Kidney (tissue), 14 donors: ENCODE measurements around the gene STX3. TPM values are rescaled to one million over a fixed set of nuclear protein-coding genes. Genes with fewer than 3 reads are reported as not detected.

Source experiments
- DNase-seq, 5 donors: peaks; one replicate each; pipeline ENCODE4 v3.0.0-alpha.2; 2013 to 2020
- FAIRE-seq: peaks from 2 replicates; lab custom pipeline; 2012; peaks lifted over from hg19 to GRCh38; lab: Jason Lieb, UNC
- H3K27ac ChIP-seq, 2 donors: one replicate each; pipeline ENCODE4 v1.7.0; 2013; ENCODE audit warnings: low read depth in 2 of 2, low read length in 2 of 2, inconsistent platforms in 1 of 2
- H3K27me3 ChIP-seq: one replicate; pipeline ENCODE4 v1.7.1; 2013; ENCODE audit warnings: low read length, inconsistent platforms; ENCODE audit not compliant: control insufficient read depth, insufficient read depth
- H3K36me3 ChIP-seq, 3 donors: one replicate each; pipeline versions ENCODE4 v1.7.0 to v1.7.1; 2013; ENCODE audit warnings: low read length in 3 of 3, control low read depth in 1 of 3, inconsistent platforms in 1 of 3; ENCODE audit not compliant: insufficient read depth in 3 of 3, control insufficient read depth in 2 of 3
- H3K4me1 ChIP-seq, 3 donors: one replicate each; pipeline versions ENCODE4 v1.7.0 to v1.7.1; 2013; ENCODE audit warnings: low read length in 3 of 3, inconsistent platforms in 1 of 3, low read depth in 1 of 3; ENCODE audit not compliant: control insufficient read depth in 2 of 3, insufficient read depth in 2 of 3
- H3K4me3 ChIP-seq, 3 donors: one replicate each; pipeline versions ENCODE4 v1.7.0 to v1.8.1; 2013; ENCODE audit warnings: low read length in 3 of 3, control low read depth in 1 of 3, inconsistent platforms in 1 of 3
- H3K9ac ChIP-seq, 3 donors: one replicate each; pipeline versions ENCODE4 v1.7.0 to v1.7.1; 2013; ENCODE audit warnings: low read length in 3 of 3, control low read depth in 1 of 3, inconsistent platforms in 1 of 3
- H3K9me3 ChIP-seq, 3 donors: one replicate each; pipeline versions ENCODE4 v1.7.0 to v1.7.1; 2013; ENCODE audit warnings: low read length in 3 of 3, control low read depth in 1 of 3, inconsistent platforms in 1 of 3; ENCODE audit not compliant: control insufficient read depth in 2 of 3, insufficient read depth in 1 of 3
- intact Hi-C: fragments of 100-400 bp; cut with DNase I; formaldehyde crosslinking; loops from one replicate; pipeline ENCODE4 v1.11.1; 2022
- polyA plus RNA-seq: library from polyadenylated mRNA; stranded (reverse); fragments of 350-450 nt; fragmentation: Illumina TruSeq; extraction: RNeasy Lipid Tissue Mini Kit (QIAGEN cat#74804); gene quantifications from one replicate; pipeline ENCODE4 v1.2.3, GENCODE V29; 2014; ENCODE audit warnings: low read depth, low replicate concordance; ENCODE audit not compliant: insufficient read depth
- total RNA-seq: library from RNA; stranded (reverse); fragmentation: NEBNext Ultra II Directional; extraction: Animal tissue kit (Norgen Biotek cat#: 25700); gene quantifications from one replicate; pipeline ENCODE4 v1.2.1, GENCODE V29; 2021
- TF ChIP-seq, protein P1 (sequence below): IDR thresholded peaks from 3 replicates; pipeline ENCODE4 v1.5.1; 2012; ENCODE audit warnings: mild to moderate bottlenecking, moderate library complexity, borderline replicate concordance; ENCODE audit not compliant: insufficient read depth; ENCODE audit errors: extremely low read depth
- donor health status: control.
- donor health status: control.
- donor health status: control.
- donor health status: control.
- donor health status: control.
- donor health status: DM: yes; HTN: yes; CAD: no.
- donor health status: Normal renal cell carcinoma (clear cell type).

The STX3 gene
- total and polyA plus RNA-seq, 2 donors from 2014 or later: 43.2 to 57.2 TPM

DNA sequence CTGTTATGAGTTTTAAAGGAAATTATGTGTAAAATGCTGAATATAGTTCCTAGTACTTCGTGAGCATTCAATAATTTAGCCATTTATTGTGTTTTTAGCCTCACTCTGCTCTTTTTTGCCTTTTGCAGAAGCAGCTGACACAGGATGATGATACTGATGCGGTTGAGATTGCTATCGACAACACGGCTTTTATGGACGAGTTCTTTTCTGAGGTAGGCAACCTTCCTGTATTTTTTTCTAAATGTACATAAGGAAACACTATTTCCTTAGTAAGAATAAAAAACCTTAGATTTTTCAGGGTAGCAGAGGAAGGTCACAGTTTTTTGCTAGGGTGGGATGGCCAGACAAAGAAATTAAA is 17.9 kb downstream of the STX3 start:
- H3K27ac ChIP-seq: no peak overlapping the region
- peaks cover 0 to 27% (median 24%) of the 10 kb centered on the region in 3 donors for H3K4me1 ChIP-seq
- DNase-seq (no peak), FAIRE-seq (no peak)
- no peaks in the 10 kb centered on the region for H3K9me3 ChIP-seq
- H3K9ac ChIP-seq: no peak overlapping the region
- no peaks in the 10 kb centered on the region for H3K27me3 ChIP-seq
- peaks cover 0 to 15% (median 2%) of the 10 kb centered on the region in 3 donors for H3K36me3 ChIP-seq
- TF ChIP-seq, protein P1, sequence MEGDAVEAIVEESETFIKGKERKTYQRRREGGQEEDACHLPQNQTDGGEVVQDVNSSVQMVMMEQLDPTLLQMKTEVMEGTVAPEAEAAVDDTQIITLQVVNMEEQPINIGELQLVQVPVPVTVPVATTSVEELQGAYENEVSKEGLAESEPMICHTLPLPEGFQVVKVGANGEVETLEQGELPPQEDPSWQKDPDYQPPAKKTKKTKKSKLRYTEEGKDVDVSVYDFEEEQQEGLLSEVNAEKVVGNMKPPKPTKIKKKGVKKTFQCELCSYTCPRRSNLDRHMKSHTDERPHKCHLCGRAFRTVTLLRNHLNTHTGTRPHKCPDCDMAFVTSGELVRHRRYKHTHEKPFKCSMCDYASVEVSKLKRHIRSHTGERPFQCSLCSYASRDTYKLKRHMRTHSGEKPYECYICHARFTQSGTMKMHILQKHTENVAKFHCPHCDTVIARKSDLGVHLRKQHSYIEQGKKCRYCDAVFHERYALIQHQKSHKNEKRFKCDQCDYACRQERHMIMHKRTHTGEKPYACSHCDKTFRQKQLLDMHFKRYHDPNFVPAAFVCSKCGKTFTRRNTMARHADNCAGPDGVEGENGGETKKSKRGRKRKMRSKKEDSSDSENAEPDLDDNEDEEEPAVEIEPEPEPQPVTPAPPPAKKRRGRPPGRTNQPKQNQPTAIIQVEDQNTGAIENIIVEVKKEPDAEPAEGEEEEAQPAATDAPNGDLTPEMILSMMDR: no peak
- H3K4me3 ChIP-seq: no peak overlapping the region
- intact Hi-C loops: no loop called here

- Histone ChIP-seq H3K9me3 (no peaks in the 10 kb centered on the region), H3K4me3 (peak overlapping the region in 1 of 3 donors; percentile 14), H3K27ac (peak overlapping the region in 1 of 2 donors; percentile 61), H3K4me1 (peaks cover 0 to 23% (median 11%) of the 10 kb centered on the region in 3 donors), H3K36me3 (peaks cover 0 to 15% (median 2%) of the 10 kb centered on the region in 3 donors), H3K9ac (no peak overlapping the region), H3K27me3 (no peaks in the 10 kb centered on the region)
- DNase-seq (no peak), FAIRE-seq (no peak)
- TF ChIP-seq, protein P1: no peak
- intact Hi-C loops: no loop called here
Measured at GRCh38 chr11:59776210-59777066, 21.3 kb downstream of the STX3 start.

DNA sequence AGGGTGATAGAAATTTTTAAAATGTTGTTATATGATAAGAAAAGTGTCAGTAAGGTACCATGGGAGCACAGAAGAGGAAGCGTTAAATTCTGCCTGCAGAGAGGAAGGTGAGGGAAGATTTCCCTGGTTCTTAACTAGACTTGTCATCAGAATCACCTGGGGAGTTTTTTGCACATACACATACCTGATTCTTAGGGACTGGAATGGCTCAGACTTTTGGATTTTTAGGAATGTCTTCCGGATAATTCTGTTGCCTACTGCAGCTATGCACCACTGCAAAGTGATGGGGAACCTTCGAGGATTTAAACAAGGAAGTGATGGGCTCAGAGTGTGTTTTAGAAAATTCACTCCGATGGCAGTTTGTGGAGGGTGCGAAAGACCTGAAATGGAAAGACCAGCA is 21.9 kb downstream of the STX3 start:
- H3K9me3 ChIP-seq: no peaks in the 10 kb centered on the region
- peaks cover 0 to 15% (median 2%) of the 10 kb centered on the region in 3 donors for H3K36me3 ChIP-seq
- no peaks in the 10 kb centered on the region for H3K27me3 ChIP-seq
- H3K4me3 ChIP-seq: peak overlapping the region in 1 of 3 donors; percentile 14
- DNase-seq (no peak), FAIRE-seq (no peak)
- H3K4me1 ChIP-seq: peaks cover 0 to 19% (median 5%) of the 10 kb centered on the region in 3 donors
- H3K9ac ChIP-seq: no peak overlapping the region
- intact Hi-C loops: no loop called here
- peak overlapping the region in 1 of 2 donors; percentile 61 for H3K27ac ChIP-seq
- TF ChIP-seq, protein P1: no peak
